GM19395 (cell line): ENCODE measurements around the gene GIMAP5.
"Not testable (repeated sequence)": the region's sequence is repeated elsewhere in the genome, so short reads cannot be mapped to it uniquely, and the experiment has no call there.

ENCODE experiments used
- ATAC-seq: cut with Tn5 transposase; IDR thresholded peaks from one replicate; pipeline ENCODE4 v1.9.1; 2021; ENCODE audit warnings: mild to moderate bottlenecking, moderate library complexity; ENCODE audit not compliant: unreplicated experiment

The GIMAP5 gene

DNA sequence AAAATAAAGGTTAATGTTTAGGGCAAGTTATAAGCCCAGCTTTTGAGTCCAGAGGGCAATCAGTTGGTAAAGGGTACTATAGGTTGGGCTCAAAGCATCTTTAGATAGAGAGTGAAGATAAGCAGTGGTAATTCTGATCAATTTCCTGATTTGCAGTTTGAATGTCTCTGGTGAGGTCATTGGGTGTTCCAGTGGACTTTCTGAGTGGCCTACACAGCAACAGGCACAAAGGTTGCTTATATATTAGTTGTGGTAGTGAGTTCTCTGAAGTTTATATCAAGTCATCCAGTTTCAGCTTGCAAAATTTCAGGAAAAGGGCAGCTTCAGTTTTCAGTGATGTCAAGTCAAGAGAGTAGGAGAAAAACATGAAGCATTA is 29.1 kb downstream of the GIMAP5 start:
- no peak for ATAC-seq

GRCh38 chr7:150769768-150770167 is 32.5 kb downstream of the GIMAP5 start:
- ATAC-seq, result no peak

GRCh38 chr7:150774131-150774530 is 36.9 kb downstream of the GIMAP5 start:
- not testable (repeated sequence) for ATAC-seq

GRCh38 chr7:150778014-150778737 is 41.0 kb downstream of the GIMAP5 start:
- no peak for ATAC-seq

DNA sequence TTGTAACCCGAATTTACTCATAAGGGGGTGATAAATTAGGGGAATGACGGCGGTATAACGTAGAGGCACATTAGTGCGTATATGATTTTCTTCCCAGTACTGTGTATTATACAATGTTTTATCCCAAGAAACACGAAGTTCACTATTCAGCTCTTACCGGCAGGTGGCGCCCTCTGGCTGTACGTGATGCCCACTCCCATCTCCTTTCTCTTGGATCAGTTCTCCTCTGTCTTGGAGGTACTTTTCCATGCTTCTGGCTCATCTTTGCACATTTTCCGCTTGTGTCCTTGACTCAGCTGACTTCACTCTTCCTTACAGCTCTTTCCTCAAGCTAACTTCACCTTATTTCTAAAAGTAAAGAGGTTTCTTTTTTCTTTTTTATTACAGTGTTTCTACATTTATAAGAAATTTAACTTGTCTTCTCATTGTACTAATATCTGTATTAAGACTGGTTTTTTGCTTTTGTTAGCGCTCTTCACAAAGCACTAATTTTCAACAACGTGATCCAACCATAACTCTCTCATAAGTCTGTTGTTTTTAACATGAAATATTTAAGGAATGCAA is 41.6 kb downstream of the GIMAP5 start:
- ATAC-seq, result no peak

- no peak for ATAC-seq
Measured at GRCh38 chr7:150780292-150780691, 43.1 kb downstream of the GIMAP5 start.

GRCh38 chr7:150781103-150781502 is 43.9 kb downstream of the GIMAP5 start:
- ATAC-seq, result no peak

- no peak for ATAC-seq
Measured at GRCh38 chr7:150781961-150782360, 44.7 kb downstream of the GIMAP5 start.

- ATAC-seq, result no peak
Measured at GRCh38 chr7:150784120-150784736, 47.0 kb downstream of the GIMAP5 start.

GRCh38 chr7:150784954-150785353 is 47.7 kb downstream of the GIMAP5 start:
- ATAC-seq, result no peak

DNA sequence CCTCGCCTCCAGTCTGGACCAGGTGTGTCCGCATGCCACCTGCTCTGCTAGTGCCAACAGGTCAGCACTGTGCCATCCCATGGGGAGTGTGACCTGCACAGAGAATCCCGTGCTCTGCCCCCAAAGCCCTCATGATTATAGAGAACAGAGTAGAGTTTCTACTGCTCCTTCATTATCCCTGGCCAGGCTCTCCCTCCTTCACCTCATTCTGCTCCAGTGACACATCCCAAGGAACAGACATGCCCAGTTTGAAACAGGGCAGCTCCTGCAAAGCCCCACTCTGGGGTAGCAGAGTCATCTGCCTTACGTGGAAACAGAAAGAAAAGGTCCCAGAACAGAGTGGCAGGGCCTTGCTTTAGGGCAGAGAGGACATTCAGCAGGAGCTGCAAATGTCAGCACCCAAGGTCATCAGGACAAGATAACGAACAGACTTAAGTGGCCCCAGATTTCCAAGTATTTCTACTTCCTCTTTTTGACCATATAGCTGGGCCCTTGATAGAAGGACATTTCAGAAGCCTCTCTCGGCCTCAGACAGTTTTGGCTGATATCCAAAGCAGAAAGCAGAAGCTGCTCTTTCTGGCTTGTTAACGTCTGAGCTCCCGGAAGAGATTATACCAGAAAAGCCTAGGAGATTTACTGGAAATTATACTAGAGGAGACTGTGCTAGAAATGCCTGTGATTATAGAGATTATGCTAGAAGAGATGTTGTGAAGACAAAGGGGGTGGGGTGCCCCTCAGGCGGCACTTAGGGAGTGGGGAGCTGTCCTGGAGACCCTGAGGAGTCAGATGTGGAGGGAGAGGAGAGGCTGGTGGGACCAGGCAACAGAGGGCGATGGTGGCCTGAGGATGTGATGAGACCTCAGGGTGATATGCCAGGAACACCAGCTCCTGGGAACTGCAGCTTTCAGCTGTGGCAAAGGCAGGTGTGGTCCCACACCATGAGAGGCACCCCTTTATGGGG is 50.4 kb downstream of the GIMAP5 start:
- ATAC-seq, result no peak

DNA sequence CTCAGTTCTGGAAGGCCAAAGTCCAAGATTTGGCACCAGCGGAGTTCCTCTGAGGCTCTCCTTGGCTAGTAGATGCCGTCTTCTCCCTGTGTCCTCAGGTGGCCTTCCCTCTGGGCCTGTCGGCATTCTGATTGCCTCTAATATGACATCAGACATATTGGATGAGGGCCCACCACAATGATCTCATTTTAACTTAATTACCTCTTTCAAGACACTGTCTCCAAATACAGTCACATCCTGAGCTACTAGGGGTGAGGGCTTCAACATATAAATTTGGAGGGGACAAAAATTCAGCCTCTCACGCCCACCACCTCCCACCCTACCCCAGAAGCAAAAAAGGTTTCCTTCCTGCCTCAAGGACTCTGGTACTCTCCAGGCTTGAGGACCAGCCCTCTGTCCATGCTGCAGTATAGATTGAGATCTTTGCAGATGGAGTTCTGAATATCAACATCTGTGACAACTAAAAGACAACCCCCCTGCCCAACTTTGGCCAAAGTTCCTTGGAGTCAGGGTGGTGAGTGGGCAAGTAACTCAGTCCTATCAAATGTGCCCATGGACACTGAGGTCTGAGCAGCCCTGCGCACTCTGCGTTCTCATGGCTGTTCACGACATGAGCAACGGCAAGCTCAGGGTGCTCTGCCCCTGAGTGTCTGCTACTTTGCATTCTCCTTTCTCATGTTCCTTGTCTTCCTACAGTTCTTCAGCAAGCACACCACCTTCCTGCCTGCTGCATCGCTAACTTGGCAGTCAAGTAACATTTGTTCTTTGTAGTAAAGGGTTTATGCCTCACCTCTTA is 51.5 kb downstream of the GIMAP5 start:
- ATAC-seq, result no peak

DNA sequence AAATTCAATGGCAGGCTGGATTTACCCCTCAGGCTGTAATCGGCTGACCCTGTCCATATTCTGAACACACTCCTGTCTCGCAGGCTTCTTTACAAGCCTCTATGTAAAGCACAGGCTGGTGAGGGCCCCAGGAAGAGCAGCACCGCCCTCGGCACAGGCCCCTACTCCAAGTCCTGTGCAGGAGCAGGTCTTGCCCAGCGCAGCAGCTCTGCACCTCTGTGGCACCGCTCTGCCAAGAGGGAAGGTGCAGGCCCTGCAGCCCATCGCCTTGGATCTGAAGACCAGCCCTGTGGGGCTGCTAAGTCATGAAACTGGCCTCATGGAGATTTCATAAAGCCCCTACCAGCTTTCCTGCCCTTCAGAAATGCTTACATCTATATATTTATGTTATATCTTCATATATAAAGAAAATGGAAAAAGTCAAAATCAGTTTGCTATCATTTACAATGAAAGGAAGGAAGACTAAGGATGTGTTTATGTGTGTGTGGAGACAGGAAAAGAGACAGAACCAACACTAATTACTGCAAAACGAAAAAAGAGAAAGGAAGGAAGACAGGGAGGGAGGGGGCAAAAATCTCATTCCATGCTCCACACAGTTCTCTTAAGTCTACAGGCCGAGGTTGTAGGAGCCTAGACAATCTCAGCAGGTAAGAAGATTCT is 53.3 kb downstream of the GIMAP5 start:
- no peak for ATAC-seq

DNA sequence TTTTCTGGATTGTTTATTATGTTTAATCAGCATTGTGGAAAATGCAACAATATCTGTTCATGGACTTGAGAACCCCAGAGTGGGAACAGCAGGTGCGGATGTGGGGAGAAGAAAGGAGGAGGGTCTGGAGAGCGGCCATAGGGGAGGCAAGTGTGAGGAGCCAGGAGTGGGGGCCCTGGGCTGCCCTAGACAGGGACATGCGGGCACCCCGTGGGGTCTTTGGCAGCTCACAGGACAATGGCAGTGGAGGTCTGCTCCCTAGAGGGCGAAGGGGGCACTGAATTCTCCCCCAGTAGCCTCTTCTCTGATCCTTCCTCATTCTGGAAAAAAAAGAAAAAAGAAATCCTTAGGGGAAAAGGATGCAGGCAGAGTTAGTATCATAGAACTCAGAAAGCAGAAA is 54.1 kb downstream of the GIMAP5 start:
- no peak for ATAC-seq

DNA sequence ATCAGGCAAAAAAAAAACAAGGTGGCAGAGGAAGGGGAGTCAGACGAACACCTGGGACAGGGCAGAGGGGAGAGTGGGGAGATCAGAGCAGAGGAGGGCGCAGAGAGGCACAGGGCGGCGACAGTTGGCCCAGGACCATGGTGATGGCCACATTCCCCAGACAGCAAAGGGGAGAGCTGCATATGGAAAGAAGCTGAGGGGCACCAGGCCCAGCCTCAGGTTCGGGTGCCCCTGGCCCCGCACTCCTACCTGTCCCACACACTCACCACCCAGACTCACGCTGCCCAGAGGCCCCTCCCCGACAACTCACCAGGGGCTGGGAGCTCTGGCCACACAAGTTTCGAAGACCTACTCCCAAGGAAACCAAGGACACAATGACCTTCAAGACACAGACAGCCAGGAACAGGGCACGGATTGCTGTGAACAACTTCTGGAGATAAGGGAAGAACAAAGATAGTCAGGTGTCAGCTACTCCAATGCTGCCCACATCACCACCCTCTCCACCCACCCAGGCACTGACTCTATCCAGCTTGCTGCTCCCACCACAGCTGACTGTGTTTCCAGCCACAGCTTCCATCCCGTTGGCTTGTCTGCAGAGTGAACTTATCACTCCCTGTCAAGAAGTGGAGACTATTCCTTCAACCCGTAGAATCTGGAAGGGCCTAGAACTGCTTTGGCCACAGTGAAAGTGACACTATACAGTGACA is 54.7 kb downstream of the GIMAP5 start:
- ATAC-seq, result no peak
